WTC11 (cell line): ENCODE measurements around the gene GART. TPM values are rescaled to one million over a fixed set of nuclear protein-coding genes. Genes with fewer than 3 reads are reported as not detected.

ENCODE experiments used
- ATAC-seq: fragments of 200-7000 bp; cut with Tn5 transposase; 2 replicates; pipeline ENCODE4 v1.10.0; 2021; ENCODE audit warnings: mild to moderate bottlenecking, moderate library complexity
- CTCF ChIA-PET: fragments of 300-600 bp; sonication (Branson Sonifier 250); formaldehyde crosslinking; loops from one replicate; lab custom pipeline; 2021; ENCODE audit warnings: antibody characterized with exemption; lab: Charles Lee
- POLR2A ChIA-PET: fragments of 350-600 bp; sonication (Branson Sonifier 250); formaldehyde crosslinking; loops from one replicate; lab custom pipeline; 2021; ENCODE audit warnings: antibody characterized with exemption; lab: Charles Lee
- DNase-seq: peaks from one replicate; pipeline ENCODE4 v3.0.0; 2021; ENCODE audit warnings: low spot score
- H3K27ac Mint-ChIP-seq: 2 replicates; pipeline ENCODE4 v1.8.0; 2021; ENCODE audit warnings: mixed read lengths
- H3K27me3 Mint-ChIP-seq: 2 replicates; pipeline ENCODE4 v1.8.0; 2021; ENCODE audit warnings: low read depth, mild to moderate bottlenecking, moderate library complexity, mixed read lengths
- H3K36me3 Mint-ChIP-seq: 2 replicates; pipeline ENCODE4 v1.8.0; 2021; ENCODE audit warnings: mixed read lengths
- H3K4me1 Mint-ChIP-seq: 2 replicates; pipeline ENCODE4 v1.8.0; 2022; ENCODE audit warnings: mixed read lengths
- H3K4me3 Mint-ChIP-seq: 2 replicates; pipeline ENCODE4 v1.8.0; 2021; ENCODE audit warnings: mild to moderate bottlenecking, moderate library complexity, mixed read lengths
- H3K9me3 Mint-ChIP-seq: 2 replicates; pipeline ENCODE4 v1.8.0; 2021; ENCODE audit warnings: mixed read lengths
- ARID4B ChIP-seq: sonication (generic); formaldehyde crosslinking; IDR thresholded peaks from 2 replicates; pipeline ENCODE4 v1.8.0; 2023; ENCODE audit warnings: missing genetic modification reagents, mild to moderate bottlenecking, borderline replicate concordance
- ETV6 ChIP-seq: sonication (generic); formaldehyde crosslinking; IDR thresholded peaks from 2 replicates; pipeline ENCODE4 v1.8.1; 2022; ENCODE audit warnings: mild to moderate bottlenecking, missing genetic modification reagents
- HMGA2 ChIP-seq: fragments of 250-450 bp; sonication (Bioruptor Pico); IDR thresholded peaks from 2 replicates; pipeline ENCODE4 v1.4.0; 2021; ENCODE audit warnings: mild to moderate bottlenecking, moderate library complexity
- IRF2 ChIP-seq: sonication (generic); formaldehyde crosslinking; IDR thresholded peaks from 2 replicates; pipeline ENCODE4 v1.8.0; 2022; ENCODE audit warnings: low read depth, missing genetic modification reagents, borderline replicate concordance
- JUN ChIP-seq: sonication (generic); formaldehyde crosslinking; IDR thresholded peaks from 2 replicates; pipeline ENCODE4 v1.8.0; 2023; ENCODE audit warnings: mild to moderate bottlenecking, missing genetic modification reagents
- MAX ChIP-seq: sonication (generic); formaldehyde crosslinking; IDR thresholded peaks from 2 replicates; pipeline ENCODE4 v1.8.0; 2022; ENCODE audit warnings: mild to moderate bottlenecking, missing genetic modification reagents
- NFATC4 ChIP-seq: fragments of 250-450 bp; sonication (Bioruptor Pico); IDR thresholded peaks from 2 replicates; pipeline ENCODE4 v1.9.0; 2021; ENCODE audit warnings: mild to moderate bottlenecking
- NR3C1 ChIP-seq: sonication (generic); formaldehyde crosslinking; conservative IDR thresholded peaks from 2 replicates; pipeline ENCODE4 v1.8.1; 2023; ENCODE audit warnings: low read depth, mild to moderate bottlenecking, missing genetic modification reagents
- PRDM15 ChIP-seq: sonication (generic); formaldehyde crosslinking; IDR thresholded peaks from 2 replicates; pipeline ENCODE4 v1.8.0; 2022; ENCODE audit warnings: missing genetic modification reagents
- PRRX2 ChIP-seq: fragments of 250-450 bp; sonication (Bioruptor Pico); IDR thresholded peaks from 2 replicates; pipeline ENCODE4 v1.8.0; 2021; ENCODE audit warnings: mild to moderate bottlenecking
- ZBTB21 ChIP-seq: sonication (generic); formaldehyde crosslinking; IDR thresholded peaks from 2 replicates; pipeline ENCODE4 v1.8.1; 2023; ENCODE audit warnings: mild to moderate bottlenecking, missing genetic modification reagents, borderline replicate concordance
- total RNA-seq: library from RNA; stranded (reverse); gene quantifications from 3 replicates; pipeline ENCODE4 v1.2.3, GENCODE V29; 2021
- TF ChIP-seq, protein P1 (sequence below): sonication (generic); formaldehyde crosslinking; IDR thresholded peaks from 2 replicates; pipeline ENCODE4 v1.8.1; 2022; ENCODE audit warnings: low read depth, missing genetic modification reagents, borderline replicate concordance
- TF ChIP-seq, protein P2 (sequence below): sonication (generic); formaldehyde crosslinking; IDR thresholded peaks from 2 replicates; pipeline ENCODE4 v1.8.1; 2023; ENCODE audit warnings: mild to moderate bottlenecking, moderate library complexity, missing genetic modification reagents
- TF ChIP-seq, protein P3 (sequence below): sonication (generic); formaldehyde crosslinking; conservative IDR thresholded peaks from 2 replicates; pipeline ENCODE4 v1.8.1; 2023; ENCODE audit warnings: mild to moderate bottlenecking, low read depth, missing genetic modification reagents, moderate library complexity

GART gene
- total RNA-seq, 1 experiment from 2014 or later = 223 TPM

DNA sequence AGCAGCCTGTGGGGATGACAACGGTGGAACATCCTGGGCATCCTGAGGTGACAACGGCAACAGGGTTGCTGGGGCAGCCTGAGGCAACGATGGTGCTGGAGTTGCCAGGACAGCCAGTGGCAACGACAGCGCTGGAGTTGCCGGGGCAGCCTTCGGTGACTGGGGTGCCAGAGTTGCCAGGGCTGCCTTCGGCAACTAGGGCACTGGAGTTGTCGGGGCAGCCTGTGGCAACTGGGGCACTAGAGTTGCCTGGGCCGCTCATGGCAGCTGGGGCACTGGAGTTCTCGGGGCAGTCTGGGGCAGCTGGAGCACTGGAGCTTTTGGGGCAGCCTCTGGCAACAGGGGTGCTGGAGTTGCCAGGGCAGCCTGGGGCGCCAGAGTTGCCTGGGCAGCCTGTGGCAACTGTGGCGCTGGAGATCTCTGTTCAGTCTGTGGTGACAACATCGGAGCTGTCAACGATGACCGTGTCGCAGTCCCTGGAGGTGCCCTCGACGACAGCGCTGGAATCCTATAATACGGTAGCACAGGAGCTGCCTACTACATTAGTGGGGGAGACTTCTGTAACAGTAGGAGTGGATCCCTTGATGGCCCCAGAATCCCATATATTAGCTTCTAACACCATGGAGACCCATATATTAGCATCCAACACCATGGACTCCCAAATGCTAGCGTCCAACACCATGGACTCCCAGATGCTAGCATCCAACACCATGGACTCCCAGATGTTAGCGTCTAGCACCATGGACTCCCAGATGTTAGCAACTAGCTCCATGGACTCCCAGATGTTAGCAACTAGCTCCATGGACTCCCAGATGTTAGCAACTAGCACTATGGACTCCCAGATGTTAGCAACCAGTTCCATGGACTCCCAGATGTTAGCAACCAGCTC is 9.1 kb upstream of the GART start:
- Mint-ChIP-seq H3K9me3 (no peaks in the 10 kb centered on the region; the same call in 1 of the 2 replicates), H3K4me1 (no peaks in the 10 kb centered on the region; the same call in 1 of the 2 replicates), H3K27ac (no peak overlapping the region), H3K4me3 (no peak overlapping the region), H3K27me3 (no peaks in the 10 kb centered on the region), H3K36me3 (peaks cover 86% of the 10 kb centered on the region)
- ATAC-seq = no peak
- DNase-seq = no peak
- POLR2A ChIA-PET = interaction anchor here (0.5 to 1.2 kb wide), 2 partner anchors 8 to 37 kb away, joined by 3 to 5 read pairs; partner anchors contain the start of gene SON
- CTCF ChIA-PET = no interaction called here
- TF ChIP-seq, protein P1, sequence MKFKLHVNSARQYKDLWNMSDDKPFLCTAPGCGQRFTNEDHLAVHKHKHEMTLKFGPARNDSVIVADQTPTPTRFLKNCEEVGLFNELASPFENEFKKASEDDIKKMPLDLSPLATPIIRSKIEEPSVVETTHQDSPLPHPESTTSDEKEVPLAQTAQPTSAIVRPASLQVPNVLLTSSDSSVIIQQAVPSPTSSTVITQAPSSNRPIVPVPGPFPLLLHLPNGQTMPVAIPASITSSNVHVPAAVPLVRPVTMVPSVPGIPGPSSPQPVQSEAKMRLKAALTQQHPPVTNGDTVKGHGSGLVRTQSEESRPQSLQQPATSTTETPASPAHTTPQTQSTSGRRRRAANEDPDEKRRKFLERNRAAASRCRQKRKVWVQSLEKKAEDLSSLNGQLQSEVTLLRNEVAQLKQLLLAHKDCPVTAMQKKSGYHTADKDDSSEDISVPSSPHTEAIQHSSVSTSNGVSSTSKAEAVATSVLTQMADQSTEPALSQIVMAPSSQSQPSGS (CRISPR knock-in tag) = no peak
- no peak; the same call in 1 of the 2 replicates for TF ChIP-seq JUN (CRISPR knock-in tag)
- no peak for TF ChIP-seq PRRX2
- TF ChIP-seq MAX = no peak
- TF ChIP-seq NR3C1 (CRISPR knock-in tag) = no peak
- no peak for TF ChIP-seq ETV6 (CRISPR knock-in tag)
- TF ChIP-seq, protein P2, sequence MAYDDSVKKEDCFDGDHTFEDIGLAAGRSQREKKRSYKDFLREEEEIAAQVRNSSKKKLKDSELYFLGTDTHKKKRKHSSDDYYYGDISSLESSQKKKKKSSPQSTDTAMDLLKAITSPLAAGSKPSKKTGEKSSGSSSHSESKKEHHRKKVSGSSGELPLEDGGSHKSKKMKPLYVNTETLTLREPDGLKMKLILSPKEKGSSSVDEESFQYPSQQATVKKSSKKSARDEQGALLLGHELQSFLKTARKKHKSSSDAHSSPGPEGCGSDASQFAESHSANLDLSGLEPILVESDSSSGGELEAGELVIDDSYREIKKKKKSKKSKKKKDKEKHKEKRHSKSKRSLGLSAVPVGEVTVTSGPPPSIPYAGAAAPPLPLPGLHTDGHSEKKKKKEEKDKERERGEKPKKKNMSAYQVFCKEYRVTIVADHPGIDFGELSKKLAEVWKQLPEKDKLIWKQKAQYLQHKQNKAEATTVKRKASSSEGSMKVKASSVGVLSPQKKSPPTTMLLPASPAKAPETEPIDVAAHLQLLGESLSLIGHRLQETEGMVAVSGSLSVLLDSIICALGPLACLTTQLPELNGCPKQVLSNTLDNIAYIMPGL (CRISPR knock-in tag) = no peak
- no peak for TF ChIP-seq ARID4B (CRISPR knock-in tag)
- TF ChIP-seq ZBTB21 = no peak
- TF ChIP-seq HMGA2 = no peak
- TF ChIP-seq IRF2 = no peak
- no peak for TF ChIP-seq NFATC4 (CRISPR knock-in tag)
- TF ChIP-seq, protein P3, sequence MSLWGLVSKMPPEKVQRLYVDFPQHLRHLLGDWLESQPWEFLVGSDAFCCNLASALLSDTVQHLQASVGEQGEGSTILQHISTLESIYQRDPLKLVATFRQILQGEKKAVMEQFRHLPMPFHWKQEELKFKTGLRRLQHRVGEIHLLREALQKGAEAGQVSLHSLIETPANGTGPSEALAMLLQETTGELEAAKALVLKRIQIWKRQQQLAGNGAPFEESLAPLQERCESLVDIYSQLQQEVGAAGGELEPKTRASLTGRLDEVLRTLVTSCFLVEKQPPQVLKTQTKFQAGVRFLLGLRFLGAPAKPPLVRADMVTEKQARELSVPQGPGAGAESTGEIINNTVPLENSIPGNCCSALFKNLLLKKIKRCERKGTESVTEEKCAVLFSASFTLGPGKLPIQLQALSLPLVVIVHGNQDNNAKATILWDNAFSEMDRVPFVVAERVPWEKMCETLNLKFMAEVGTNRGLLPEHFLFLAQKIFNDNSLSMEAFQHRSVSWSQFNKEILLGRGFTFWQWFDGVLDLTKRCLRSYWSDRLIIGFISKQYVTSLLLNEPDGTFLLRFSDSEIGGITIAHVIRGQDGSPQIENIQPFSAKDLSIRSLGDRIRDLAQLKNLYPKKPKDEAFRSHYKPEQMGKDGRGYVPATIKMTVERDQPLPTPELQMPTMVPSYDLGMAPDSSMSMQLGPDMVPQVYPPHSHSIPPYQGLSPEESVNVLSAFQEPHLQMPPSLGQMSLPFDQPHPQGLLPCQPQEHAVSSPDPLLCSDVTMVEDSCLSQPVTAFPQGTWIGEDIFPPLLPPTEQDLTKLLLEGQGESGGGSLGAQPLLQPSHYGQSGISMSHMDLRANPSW = no peak
- TF ChIP-seq PRDM15 (CRISPR knock-in tag) = no peak
- TF ChIP-seq, all 79 proteins: peak for 0
